ENCODE measurements around the gene WNT7A.

Gene WNT7A

DNA sequence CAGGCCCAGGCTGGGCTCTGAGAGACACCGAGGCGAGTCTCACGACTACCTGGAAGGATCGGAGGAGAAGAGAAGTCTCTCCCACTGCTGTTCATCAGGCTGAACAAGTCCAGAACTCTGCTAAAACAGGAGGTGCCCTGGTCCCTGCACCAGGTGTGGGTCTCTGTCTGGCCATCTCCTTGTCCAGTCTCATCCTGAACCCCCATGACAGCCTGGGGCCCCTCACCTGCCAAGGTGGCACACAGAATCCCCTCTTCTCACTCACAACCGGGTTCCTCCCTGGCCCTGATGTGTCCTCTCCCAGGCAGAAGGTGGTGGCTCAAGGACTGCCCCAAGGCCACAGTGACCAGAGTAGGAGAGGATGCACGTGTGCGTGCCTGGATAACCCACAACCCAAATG is 34.1 kb downstream of the WNT7A start:
- DNase-seq (ENCODE audit: low spot score) = no peak

DNA sequence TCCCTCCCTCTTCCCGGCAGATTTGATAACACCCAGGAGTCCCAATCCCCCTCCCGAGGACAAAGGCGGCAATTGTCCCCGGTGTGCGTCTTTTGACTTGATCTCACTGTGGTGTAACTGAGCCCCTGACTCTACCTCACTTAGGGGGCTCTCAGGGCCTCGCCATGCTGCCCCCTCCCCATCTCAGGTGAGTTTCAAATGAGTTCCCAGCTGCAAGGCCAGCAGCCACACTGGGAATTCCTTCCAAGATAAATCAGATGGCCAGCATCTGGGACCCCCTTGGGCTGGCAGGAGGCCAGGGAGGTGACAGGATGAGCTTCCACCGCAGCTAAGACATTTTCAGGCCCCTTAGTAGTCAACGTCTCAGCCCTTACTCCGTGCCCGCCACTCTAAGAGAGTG is 35.0 kb downstream of the WNT7A start:
- no peak for DNase-seq (ENCODE audit: low spot score)

DNA sequence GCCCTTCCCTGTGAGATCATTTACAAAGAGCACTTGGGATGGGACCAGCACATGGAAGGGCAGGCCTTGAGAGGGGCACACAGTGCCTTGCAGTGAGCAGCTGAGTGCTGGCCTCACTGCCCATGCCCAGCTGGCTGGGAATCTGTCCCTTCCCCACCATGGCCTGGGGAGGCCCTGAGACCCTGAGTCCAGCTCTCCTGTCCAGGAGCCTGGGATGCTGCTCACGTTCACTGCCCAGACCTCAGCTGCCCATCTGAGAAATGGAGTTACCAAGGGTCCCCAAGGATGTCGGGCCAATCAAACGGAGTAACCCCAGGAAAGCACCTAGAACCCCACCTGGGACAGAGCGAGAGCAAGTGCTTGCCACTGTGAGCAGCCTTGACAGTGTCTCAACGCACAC is 35.6 kb downstream of the WNT7A start:
- DNase-seq (ENCODE audit: low spot score) = no peak

DNA sequence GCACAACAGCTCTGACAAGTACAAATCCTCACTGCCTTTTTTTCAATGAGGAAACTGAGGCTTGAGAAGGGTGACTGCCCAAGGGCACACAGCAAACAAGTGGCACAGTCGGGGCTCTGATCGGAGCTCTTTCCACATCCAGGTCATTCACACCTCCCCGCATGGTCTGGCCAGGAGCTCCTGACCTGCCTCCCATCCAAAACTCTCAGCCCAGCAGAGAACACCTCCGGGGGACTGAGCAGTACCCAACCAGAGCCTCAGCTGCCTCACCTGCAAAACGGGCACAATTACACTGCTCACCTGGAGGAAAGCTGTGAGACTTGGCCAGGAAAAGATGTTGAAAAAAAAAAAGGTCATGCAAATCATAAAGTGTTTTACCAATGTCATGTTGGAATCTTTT is 36.5 kb downstream of the WNT7A start:
- no peak for DNase-seq (ENCODE audit: low spot score)

DNA sequence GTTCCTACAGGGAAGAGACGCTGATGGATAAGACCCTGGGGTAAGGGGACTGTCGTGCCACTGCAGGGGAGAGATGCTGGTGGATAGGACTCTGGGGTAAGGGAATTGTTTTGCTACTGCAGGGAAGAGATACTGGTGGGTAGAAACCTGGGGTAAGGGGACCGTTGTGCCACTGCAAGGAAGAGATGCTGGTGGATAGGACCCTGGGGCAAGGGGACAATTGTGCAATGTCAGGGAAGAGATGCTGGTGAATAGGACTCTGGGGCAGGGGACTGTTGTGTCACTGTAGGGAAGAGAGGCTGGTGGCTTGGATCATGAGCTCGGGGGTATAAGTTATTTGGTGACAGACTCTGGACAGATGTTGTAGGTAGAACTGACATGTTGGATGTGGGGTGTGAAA is 37.6 kb downstream of the WNT7A start:
- no peak for DNase-seq (ENCODE audit: low spot score)

DNA sequence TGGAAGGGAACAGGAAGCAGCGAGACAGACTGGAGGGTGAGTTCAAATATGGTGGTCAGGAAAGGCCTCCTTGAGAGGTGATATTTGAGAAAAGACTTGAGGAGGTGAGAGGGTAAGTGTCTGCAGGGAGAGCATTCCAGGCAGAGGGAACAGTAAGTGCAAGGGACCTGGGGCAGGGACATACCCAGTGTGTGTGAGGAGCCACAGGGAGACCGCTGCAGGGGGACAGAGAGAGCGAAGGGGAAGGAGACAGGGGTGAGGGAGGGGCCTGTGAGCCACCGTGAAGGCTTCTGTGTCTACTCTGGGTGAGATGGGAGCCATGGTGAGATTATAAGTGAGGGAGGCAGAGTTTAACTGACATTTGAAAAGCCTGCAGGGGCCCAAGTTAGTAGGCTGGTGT is 38.0 kb downstream of the WNT7A start:
- DNase-seq (ENCODE audit: low spot score) = no peak

DNA sequence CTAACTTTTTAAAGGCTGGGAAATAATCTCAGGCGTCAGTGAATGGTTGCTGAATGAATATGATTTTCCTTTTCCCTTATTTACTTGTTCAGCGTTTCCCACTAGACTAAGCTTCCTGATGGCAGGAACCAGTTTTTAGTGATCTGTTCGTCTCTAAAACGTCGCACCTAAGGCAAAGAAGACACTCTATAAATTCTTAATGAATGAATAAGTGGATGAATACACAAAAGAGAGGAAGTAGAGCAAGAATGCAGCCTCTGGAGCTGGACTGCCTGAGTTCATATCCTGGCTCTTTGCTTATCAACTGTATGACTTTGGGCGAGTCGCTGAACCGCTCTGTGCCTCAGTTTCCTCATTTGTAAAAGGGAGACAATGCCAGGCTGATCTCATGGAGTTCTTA is 38.7 kb downstream of the WNT7A start:
- no peak for DNase-seq (ENCODE audit: low spot score)

DNA sequence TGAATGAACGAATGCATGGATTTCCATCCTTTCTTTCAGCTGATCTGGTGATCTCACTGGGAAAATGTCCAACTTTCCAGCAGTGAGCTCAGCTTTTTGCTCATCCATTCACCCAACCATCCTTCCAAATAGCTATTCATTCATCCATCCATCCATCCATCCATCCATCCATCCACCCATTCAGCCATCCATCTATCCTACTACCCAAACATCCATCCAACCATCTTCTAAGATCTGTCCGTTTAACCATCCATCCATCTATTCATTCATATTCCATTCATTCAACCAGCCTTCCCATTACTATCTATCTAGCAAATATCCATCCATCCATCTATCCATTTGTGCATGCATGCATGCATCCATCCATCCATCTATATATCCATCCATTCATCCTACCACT is 39.4 kb downstream of the WNT7A start:
- DNase-seq (ENCODE audit: low spot score) = no peak

DNA sequence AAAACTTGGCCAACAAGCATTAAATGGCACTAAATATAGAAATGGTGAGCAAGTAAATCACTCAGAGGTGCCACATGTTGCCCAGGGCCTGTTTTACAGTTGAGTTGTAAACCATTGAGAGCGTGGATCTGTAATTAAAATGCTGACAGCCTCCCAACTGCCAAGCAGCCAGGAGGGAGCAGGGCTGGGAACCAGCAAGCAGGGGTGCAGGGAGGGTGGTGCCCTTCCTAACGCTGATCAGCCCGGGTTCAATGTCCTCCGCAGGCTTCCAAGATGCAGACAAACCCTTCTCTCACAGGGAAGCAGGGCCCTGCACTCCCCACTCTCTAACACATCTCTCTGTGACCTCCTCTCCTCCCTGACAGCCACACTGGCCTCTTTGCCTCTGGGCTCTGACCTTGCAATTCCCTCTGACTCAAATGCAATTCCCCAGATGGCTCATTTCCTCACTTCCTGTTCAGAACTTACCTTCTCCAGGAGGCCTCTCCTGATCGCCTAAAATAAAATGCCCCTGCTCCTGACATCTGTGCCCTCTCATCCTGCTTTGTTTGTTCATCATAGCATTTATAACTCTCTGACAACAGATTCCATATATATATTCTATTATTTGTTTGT is 40.0 kb downstream of the WNT7A start:
- DNase-seq (ENCODE audit: low spot score) = no peak

DNA sequence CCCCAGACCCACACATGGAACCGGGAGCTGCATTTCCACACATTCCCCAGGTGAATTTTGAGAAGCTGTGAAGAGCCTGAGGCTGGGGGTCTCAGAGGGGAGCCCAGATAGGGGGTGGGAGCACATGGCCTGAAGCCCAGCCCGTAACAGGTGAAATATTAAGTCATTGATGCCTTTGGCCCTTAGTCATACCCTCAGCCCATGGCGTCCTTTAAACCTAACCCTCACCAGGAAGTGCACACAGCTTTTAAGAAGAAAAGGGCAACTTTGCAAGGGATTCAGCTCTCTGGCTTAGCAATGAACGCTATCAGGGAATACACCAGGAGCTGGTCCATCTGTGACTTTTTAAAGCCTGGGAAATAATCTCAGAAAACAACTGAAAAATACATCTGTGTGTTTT is 40.6 kb downstream of the WNT7A start:
- no peak for DNase-seq (ENCODE audit: low spot score)

DNA sequence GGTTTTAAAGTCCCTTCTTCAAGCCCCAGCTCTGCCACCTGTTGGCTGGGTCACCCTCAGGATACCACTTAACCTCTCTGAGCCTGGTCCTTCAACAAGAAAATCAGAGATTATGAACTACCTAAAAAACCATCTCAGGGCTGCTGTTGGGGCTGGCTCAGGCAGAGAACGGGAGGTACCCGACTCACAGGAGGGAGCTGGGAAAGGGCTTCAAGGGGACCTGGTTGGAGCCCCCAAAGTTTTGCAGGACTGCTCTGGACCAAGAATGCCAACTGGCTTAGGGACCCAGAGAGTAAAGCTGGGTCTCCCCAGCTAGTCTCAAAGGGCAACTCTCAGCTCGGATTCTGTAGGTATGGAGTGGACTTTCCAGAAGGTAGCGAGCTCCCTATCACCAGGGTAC is 41.5 kb downstream of the WNT7A start:
- DNase-seq (ENCODE audit: low spot score) = no peak

DNA sequence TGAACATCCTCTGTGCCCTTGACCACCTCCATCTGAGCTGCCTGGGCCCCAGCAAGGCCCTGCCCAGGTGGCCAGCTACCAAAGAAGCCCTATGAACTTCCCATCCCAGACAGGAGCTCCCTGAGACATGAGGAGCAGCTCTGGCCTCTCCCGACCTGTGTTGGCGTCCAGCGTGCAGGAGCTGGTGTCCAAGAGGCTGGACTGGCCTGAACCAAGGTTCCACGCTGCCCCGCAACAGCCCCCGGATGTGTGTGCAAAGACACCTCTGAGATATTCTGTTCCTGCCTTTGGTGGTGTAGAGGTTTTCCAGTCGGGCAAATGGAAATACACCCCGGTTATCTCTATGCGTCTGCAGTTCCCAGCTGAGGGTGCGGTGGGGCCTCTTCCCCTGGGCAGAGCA is 42.1 kb downstream of the WNT7A start:
- no peak for DNase-seq (ENCODE audit: low spot score)

DNA sequence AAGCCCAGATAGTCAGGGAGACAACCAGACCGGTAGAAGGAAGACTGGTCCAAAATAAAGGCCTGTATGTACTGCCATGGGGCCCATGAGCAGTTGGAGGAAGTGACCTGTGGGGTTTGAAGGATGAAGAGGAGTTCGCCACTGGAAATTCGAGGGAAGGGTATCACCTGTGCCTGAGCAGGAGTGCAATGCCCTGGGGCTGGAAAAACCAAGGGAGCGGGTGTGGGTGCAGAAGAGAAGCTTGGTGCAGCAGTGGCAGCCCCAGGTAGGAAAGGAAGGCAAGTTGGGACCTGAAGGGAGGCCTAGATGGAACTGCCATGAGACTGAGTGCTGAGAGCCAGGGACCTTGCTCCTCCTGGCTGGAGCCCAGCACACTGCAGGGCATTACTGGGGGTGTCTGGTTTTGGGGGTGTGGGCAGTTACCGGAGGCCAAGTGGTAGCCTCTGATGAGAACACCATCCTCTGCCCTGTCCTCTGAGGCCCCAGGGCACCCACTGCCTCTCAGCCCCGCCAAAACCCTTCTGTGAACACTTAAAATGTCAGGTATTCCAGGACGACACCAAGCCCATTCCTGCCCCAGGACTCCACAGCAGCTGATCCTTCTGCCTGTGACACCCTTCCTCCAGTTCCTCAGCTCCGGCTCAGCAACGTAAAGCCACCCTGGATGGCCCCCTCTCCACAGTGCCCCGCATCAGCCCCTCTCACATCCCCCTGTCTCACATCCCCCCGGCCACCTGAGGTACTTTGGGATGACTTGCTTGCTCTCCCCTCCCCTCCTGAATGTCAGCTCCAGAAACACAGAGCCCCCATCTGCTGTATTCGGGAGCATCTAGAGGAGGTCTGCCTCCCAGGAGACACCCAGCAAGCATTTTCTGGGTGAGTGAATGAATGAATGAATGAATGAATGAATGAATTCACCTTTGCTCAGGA is 42.9 kb downstream of the WNT7A start:
- no peak for DNase-seq (ENCODE audit: low spot score)

DNA sequence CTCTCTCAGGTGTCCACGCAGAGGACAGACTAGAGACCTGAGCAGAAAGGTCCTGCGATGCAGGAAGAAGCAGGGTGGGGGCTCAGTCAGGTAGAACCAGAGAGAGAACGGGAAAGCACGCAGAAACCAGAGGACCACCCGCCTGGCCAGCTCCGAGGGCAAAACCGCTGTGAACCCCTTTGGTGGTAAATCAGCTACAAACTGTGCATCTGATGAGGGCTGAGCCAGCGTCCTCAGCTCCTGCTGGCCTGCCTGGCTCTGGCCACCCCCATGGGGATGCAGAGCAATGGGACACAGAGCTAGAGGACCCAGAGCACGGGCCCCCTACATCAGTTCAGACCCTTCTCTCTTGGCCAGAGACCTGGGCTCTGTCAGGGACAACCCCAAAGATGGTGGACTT is 44.6 kb downstream of the WNT7A start:
- no peak for DNase-seq (ENCODE audit: low spot score)

DNA sequence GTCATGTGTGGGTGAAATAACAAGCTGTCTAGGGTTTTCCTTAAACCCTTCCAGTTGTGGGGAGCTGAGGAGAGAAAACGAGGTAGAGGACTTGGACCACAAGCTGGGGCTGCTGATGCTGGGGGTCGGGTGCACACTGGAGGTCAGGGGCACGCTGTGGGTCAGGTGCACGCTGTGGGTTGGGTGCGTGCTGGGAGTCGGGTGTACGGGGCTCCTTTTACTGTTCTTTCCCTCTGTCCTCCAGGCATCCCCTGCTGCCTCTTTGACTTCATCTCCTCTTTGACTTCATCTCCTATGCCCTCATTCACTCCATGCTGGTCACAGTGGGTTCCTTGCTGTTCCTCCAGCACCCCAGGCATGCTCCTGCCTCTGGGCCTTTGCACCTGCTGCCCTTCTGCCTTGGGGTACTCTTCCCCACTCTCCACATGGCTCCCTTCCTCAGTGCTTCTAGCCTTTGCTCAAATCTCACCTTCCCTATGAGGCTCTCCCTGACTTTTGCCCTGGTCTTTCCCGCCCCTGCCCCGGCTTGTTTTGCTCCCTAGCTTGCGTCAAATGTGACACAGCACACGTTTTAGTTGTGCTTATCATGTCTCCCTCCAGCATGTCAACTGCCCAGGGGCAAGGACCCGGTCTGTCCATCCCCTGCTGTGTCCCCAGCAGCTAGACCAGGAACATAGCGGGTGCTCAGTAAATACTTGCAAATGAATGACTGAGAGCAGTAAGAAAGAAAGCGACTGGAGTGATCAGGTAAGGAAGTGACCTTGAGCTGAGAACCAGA is 45.4 kb downstream of the WNT7A start:
- DNase-seq (ENCODE audit: low spot score) = no peak

DNA sequence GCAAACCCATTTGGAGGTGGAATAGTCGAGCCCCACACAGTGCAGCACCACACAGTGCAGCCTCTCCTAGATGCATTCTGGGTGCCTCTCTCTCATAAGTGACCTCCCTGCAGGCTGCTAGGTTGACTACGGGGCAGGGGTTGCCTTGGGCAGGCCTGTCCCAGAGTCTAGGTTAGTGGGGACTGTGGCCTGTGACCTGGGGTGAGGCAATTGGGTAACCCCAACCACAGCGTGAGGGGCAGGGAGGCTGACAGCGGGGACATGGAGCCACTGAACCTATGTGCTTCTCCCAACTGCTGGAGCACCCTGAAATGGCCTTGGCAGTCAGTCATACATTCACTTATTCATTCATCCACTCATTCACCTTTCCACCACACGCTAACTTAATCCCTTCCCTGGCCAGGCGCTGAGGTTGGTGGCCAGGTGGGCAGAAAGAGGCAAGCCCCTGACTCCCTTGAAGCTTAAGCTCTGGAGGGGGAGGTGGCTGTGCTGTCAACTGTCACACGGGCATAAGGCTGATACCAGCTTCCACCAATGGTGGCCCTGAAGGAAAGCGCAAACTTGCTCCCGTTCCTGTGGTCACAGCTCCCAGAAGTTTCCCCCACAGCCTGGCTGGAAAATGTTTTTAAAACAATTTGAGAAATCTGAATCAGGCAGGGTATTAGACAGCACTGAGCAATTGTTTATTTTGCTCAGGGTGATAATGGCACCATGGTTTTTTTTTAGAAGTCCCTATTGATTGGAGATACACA is 46.2 kb downstream of the WNT7A start:
- no peak for DNase-seq (ENCODE audit: low spot score)

DNA sequence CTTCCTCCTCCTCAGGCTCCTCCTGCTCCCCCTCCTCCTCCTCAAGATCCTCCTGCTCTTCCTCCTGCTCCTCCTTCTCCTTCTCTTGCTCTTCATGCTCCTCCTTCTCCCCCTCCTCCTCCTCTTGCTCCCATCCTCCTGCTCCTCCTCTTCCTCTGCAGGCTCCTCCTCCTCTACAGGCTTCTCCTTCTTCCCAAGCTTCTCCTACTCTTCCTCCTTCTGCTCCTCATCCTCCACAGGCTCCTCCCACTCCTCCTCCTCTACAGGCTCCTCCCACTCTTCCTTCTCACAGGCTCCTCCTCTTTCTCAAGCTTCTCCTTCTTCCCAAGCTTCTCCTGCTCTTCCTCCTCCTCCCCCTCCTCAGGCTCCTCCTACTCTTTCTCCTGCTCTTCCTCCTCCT is 47.7 kb downstream of the WNT7A start:
- no peak for DNase-seq (ENCODE audit: low spot score)

DNA sequence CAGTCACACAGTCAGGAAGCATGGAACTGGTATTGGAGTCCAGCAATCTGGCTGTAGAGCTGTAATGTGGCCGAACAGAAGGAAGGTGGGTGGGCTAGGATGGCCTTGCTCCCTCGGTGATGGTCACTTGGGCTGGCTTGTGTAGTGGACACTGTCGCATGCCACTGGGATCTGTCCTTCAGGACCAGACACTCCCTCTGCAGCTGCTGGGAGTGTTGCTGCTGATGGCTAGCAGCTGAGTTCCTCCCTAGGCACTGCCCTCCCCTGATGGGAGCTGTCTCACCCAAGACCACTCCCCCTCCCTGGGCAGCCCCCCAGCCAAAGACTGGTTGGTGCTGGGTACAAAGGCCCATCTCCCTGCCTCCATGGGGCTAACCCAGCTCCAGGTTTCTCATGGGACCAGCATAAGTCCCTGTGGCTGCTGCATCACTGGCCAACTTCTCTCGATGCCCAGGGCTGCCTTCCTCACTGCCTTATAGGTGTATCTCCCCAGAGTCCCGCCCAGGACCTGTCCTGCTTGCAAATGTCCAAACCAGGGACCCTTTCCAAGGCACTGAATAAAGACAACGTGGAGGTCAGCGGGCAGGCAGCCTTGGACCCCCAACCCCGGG is 48.4 kb downstream of the WNT7A start:
- DNase-seq (ENCODE audit: low spot score) = no peak

DNA sequence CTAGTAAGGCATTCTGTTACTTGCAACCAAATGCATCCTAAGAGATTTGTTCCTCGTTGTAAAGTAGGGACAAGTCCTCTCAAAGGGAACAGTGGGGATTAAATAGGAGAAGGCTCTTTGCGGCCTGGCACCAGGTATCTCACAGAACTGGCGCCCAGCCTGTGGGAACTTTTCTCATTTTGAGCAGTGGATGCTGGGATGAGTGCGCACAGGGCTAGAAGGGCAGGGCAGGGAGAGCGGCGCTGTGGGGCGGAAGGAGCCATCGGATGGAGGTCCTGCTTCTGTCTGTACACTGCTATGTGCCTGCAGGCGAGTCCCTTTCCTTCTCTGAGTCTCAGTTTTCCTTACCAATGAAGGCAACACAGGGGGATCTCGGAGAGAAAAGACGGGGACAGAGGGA is 50.6 kb downstream of the WNT7A start:
- DNase-seq (ENCODE audit: low spot score) = no peak

DNA sequence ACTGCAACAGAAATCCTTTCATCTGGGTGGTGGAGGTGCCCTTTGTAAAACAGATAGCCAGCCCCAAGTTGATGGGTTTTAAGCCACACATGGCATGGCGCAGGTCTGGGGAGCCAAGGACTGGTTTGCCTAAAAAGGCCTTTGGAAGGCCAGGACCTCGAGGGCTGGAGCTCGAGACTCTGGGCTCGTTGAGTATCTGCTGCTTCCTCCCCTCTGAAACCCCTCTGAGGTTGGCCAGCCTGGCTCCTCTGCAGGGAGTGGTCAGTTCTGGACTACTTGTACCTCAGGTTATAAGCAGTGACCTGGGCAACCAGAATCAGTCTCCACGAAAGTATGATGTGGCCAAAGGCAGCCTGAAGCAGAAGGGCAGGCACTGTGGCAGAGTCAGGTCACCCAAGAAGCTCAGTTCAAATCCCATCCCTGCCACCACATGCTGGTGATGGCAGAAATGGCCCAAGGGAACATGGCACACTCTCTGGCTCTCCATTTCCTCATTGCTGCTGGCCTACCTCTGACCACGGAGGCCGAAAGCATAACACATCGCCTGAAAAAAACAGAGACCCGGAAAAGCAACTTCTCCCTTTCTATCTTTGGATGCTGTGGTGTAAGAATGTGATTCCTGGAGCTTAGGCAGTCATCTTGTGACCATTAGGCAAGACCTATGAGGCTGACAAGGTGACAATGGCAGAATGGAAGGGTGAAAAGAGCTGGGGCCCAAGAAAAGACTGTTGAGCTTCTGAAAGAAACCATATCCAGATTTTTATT is 51.2 kb downstream of the WNT7A start:
- no peak for DNase-seq (ENCODE audit: low spot score)

DNA sequence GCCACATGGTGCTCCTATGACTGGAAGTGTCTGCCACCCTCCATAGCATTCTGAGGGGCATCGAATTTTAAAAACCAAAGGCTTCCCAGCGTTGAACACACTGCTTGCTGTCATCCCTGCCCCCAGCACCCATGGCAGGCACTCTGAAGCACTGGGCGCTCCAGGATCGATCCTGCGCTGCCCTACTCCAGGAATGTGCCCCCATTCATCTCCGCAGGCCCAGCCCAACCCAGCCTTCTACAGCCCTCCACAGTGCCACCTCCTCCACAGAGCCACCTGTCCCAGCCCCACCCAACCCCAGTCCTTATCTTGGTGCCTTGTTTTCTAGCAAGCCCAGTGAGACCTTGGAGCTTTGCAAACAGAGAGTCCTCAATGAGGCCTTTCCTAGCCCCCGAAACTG is 52.2 kb downstream of the WNT7A start:
- DNase-seq (ENCODE audit: low spot score) = no peak

Measured in hematopoietic multipotent progenitor cell treated with erythropoietin and hydrocortisone succinate and interleukin-3 and kit ligand, for 17 days (in vitro differentiated cells).